Neural cell (in vitro differentiated cells): Measurements from ENCODE around the gene CDR2L.

Experiments
- EP300 ChIP-seq: fragments of 450-650 bp; conservative IDR thresholded peaks from 2 replicates; pipeline ENCODE4 v1.6.1; 2014; ENCODE audit warnings: antibody characterized with exemption, mild to moderate bottlenecking, moderate library complexity; ENCODE audit not compliant: poor library complexity, severe bottlenecking
- EZH2 ChIP-seq: fragments of 200-600, 300-800 bp; shearing (Covaris generic), sonication (generic); IDR thresholded peaks from 2 replicates; pipeline ENCODE4 v1.6.1; 2014; ENCODE audit warnings: antibody characterized with exemption, low read length, borderline replicate concordance, mild to moderate bottlenecking; ENCODE audit not compliant: insufficient read depth, poor library complexity, severe bottlenecking
- MXI1 ChIP-seq: fragments of 450-650 bp; conservative IDR thresholded peaks from 2 replicates; pipeline ENCODE4 v1.6.1; 2014; ENCODE audit warnings: antibody characterized with exemption, mild to moderate bottlenecking; ENCODE audit not compliant: poor library complexity, severe bottlenecking
- POLR2AphosphoS5 ChIP-seq: IDR thresholded peaks from 2 replicates; pipeline ENCODE4 v1.6.1; 2012
- RAD21 ChIP-seq: fragments of 450-650 bp; conservative IDR thresholded peaks from 2 replicates; pipeline ENCODE4 v1.6.1; 2014; ENCODE audit warnings: antibody characterized with exemption, mild to moderate bottlenecking, moderate library complexity
- REST ChIP-seq: IDR thresholded peaks from 2 replicates; pipeline ENCODE4 v1.6.1; 2012; ENCODE audit warnings: borderline replicate concordance
- TAF1 ChIP-seq: IDR thresholded peaks from 2 replicates; pipeline ENCODE4 v1.6.1; 2012; ENCODE audit warnings: low read depth
- TF ChIP-seq, protein P1 (sequence below): fragments of 450-650 bp; IDR thresholded peaks from 2 replicates; pipeline ENCODE4 v1.5.1; 2014; ENCODE audit warnings: antibody characterized with exemption, mild to moderate bottlenecking, moderate library complexity; ENCODE audit not compliant: poor library complexity, severe bottlenecking

GRCh38 chr17:75049706-75050105 lies 62.3 kb downstream of the CDR2L start:
- TF ChIP-seq, protein P1, sequence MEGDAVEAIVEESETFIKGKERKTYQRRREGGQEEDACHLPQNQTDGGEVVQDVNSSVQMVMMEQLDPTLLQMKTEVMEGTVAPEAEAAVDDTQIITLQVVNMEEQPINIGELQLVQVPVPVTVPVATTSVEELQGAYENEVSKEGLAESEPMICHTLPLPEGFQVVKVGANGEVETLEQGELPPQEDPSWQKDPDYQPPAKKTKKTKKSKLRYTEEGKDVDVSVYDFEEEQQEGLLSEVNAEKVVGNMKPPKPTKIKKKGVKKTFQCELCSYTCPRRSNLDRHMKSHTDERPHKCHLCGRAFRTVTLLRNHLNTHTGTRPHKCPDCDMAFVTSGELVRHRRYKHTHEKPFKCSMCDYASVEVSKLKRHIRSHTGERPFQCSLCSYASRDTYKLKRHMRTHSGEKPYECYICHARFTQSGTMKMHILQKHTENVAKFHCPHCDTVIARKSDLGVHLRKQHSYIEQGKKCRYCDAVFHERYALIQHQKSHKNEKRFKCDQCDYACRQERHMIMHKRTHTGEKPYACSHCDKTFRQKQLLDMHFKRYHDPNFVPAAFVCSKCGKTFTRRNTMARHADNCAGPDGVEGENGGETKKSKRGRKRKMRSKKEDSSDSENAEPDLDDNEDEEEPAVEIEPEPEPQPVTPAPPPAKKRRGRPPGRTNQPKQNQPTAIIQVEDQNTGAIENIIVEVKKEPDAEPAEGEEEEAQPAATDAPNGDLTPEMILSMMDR, result no peak
- TF ChIP-seq POLR2AphosphoS5 (no peak), EZH2 (no peak), RAD21 (no peak), EP300 (no peak), TAF1 (no peak), MXI1 (no peak), REST (no peak)
